ENCODE data around the gene CLGN.

Gene CLGN

DNA sequence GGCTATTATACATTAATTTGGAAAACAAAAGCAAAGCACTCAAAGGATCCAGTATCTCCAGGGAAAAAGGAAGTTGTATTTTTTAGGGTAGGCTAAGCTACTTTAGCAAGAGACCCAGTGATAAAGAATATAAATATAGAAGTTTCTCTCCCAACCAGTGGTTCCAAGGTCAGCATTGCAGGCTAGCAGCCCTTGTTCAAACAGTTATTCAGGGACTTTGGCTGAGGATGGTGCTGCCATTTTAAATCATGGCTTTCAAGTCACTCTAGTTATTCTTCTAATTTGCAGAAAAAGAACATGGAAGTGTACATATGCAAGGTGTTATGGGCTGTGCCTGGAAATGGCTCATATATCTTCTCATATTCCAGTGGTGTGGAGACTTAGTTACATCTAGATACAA lies 44.7 kb downstream of the CLGN start:
- DNase-seq (ENCODE audit: low read depth in 2 of 2): no peak

DNA sequence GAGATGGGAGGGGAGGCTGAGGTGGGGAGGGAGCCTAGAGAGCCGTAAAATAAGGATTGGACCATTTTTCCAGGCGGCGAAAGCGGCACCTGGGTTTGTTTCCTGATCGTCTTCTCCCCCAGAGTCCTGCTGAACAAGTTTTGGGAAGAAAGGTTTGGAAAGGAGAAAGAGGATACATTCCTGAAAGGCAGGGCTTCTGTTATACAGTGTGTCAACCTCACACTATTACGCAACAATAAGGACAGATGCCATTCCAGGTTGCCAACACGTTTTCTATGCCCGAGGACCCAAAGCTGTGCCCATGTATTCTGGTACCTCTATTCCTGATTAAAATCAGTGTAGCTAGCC lies 53.3 kb downstream of the CLGN start:
- no peak for DNase-seq (ENCODE audit: low read depth in 2 of 2)

DNA sequence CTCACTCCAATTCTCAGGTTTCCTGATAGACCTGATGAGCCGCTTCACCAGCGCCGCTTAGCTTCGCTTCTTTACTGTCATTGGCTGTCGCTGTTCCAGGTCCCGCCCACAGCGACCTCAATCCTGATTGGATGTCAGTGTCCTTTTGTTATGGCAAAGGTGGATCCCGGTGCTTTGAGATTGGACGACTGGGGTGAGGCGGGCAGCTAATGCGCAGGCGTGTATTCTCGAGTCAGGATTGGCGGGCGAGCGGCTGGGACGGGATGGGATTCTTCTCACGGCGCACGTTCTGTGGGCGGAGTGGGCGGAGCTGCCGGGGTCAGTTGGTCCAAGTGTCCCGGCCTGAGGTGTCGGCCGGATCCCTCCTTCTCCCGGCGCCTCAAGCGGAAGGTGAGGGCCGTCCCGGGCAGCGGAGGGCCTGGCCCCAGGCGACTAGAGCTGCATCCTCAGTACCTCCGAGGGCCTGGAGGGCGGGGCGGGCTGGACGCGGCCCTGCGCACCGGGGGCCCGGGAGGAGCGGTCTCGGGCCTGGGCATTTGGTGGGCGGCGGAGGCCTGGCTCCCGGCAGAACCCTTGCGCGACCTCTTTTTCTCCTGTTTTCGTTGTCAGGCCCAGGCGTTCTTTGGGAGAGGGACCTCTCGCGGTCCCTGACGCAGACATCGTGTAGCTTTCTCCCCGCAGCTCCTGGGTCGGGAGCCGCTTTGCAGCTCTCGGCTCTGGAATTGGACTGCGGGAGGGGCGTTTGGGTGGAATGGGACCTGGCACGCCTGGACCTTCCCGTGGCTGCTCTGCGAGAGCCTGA lies 53.9 kb downstream of the CLGN start, which contains the start of gene SCOC:
Gene SCOC (plus strand): TSS at position 319 of the 802 bp plus-strand sequence. CDS start 5,525 bp downstream, outside the sequence.
- peak; percentile 91 to 97 for DNase-seq (ENCODE audit: low read depth in 2 of 2)

DNA sequence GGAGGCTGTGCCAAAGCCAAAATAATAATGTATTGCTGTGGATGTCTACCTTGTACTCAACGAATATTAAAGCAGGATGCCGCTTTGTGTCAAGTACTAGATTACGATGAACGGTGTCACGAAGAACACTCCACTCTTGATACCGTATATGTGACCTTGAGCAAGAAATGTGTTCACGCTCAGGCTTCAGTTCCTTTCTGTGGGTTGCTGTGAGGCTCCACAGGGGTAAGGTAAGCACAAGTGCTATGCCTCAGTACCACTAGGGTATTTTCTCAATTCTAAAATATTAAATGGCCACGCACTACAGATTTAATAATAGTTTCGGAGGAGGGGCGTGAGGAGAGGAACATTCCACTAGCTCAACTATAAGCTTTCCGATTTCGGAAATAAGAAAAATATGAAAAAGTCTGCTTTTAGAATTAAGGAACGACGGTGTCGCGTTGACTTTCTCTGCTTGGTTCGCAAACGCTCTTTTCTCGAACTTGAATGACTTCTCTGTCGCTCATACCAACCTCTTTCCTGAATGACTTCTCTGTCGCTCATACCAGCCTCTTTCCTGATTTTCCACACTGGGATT lies 54.6 kb downstream of the CLGN start:
- no peak for DNase-seq (ENCODE audit: low read depth in 2 of 2)

DNA sequence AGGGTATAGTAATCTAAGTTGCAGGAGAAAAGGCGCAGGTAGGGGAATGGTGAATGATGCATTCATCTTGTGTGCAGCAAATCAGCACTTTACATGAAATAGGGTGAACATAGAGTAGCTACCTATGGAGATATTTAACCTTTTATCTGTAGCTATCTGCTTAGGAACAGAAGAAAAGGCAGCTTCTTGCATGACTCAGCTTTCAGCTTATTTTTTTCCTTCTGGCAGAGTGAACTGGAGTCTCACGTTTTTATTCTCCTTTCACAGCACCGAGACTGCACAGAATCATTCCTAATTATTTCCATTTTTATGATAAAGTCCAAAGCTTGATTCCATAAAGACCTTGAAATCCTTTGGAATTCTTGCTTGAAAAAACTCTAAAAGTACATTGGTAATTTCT lies 58.8 kb downstream of the CLGN start:
- no peak for DNase-seq (ENCODE audit: low read depth in 2 of 2)

DNA sequence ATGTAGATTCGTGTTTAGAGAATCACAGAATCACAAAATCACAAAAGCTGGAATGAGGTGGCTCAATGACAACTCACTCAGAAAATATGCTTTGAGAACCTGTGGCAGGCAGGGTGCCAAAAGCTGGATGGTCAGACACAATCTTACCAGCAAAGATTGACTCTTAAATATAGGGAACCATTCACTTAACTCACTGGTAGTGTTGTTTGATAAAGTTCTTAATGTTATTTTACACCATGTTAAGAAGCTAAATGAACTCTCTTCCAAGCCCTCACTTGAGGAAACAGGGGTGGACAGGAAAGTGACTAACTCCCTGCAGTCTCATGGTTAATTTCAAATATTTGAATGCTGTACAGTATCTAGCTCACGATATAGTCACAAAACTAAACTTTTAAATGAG lies 59.7 kb downstream of the CLGN start:
- DNase-seq (ENCODE audit: low read depth in 2 of 2): no peak

DNA sequence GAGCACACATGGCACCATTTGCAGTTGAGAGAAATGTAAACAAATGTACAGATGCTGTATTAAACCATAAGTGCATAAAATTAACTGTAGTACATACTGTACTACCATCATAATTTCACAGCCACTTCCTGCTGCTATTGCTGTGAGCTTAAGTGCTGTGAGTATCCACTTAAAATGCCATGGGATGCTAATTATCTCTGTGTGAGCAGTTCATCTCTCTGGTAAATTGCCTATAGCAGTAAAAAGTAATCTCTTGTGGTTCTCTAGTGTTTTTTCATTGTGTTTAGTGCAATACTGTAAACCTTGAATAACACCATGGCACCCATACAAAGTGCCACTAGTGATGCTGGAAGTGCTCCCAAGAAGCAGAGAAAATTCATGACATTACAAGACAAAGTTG lies 63.9 kb downstream of the CLGN start:
- no peak for DNase-seq (ENCODE audit: low read depth in 2 of 2)

DNA sequence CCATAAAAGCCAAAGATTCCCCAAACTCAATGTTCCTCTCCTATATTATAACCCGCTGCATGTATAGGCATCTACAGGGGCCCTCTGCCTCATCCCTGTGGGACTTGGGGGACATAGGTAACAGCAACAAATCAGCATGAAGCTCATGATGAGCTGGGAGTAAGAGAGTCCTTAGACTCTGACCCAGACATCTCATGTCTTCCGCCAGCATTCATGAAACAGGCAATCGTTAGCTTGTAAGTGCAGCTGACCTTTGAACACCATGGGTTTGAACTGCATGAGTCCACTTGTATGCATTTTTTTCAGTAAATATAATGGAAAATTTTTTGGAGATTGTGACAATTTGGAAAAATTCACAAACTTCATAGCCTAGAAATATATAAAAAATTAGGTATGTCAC lies 64.4 kb downstream of the CLGN start:
- no peak for DNase-seq (ENCODE audit: low read depth in 2 of 2)

DNA sequence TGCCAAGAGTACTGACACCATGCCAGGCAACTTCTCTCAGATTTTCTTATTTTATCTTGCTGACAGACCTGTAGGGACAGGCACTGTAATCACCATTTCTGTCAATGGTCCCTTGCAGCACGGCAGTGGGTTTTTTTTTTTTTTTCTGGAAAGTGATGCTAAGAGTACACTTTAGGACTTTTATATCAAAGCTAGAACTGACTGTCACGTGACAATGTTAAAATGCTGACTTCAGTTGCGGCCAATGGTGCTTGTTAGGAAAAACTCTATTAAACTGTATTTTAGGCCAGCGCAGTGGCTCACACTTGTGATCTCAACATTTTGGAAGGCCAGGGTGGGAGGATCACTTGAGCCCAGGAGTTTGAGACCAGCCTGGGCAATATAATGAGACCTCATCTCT lies 66.3 kb downstream of the CLGN start:
- DNase-seq (ENCODE audit: low read depth in 2 of 2): no peak

DNA sequence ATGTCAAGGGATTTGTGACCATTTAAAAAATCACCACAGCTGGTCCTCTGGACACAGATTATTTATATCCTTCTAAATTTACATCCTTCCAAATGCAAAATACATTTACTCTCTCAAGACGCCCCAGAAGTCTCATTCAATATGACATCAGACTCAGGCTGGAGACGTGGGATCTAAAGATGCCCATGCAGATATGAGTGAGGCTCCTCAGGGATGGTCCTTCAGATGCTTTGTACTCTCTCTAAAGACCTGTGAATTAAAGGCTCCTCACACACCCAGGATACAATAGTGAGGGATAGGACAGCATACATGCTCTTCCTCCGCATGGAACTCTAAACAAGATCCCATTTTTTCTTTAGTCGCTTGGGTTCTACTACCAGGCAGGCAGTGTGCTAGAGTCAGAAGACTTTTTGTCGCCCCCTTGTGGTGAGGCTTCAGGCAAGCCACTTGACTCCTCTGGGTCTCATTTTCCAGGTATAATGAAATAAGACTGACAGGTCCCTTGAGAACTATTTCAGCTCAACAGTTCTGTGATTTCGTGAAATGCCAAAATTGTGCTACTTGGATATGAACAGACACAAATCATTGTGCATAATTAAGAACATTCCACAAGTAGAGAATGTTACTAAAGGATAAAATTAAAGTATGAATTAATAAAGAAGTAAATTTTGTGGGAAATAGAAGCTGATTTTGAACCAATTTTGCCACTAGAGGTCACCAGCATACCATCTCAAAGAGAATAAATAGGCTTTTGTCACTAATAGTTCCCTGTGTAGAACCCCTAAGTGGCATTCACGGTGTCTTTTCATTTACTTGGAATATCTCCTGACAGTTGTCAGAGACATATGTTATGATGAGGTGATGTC lies 67.7 kb downstream of the CLGN start:
- peak; percentile 16 to 64 for DNase-seq (ENCODE audit: low read depth in 2 of 2)

DNA sequence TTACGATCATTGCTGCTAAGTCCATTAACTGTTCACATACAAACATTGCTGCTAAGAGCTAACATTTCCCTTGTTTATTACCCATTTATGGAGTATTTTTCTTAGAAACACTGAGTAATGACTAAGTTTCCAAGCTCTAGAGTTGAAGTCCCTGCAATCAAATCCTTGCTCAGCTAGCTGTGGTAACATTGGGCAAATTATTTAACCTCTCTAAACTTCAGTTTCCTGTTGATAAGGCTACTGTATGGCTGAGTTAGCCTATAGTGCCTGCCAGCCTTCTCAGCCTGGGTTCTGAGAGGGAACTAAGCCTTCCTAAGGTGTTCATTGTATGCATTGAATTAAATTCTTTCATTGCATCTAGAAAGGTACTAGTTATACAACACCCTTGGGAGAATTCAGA lies 69.2 kb downstream of the CLGN start:
- DNase-seq (ENCODE audit: low read depth in 2 of 2): no peak

DNA sequence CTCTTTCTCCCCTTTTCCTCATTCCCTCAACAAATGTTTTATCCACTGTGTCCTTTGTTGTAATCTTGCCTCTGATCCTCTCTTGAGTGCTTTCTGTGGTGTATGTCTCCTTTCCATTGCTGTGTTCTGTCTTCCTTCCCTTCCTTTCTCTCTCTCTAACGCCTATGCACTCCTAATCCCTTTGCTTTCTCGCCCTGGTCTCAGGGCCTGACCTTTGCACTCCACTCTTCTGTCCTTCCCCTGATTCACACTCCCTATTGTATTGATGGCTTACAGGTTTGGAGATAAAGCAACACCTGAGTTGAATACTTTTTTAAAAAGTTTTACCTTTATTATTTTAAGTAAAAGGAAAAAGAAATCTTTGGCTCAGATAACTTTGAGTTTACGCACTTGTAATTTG lies 69.6 kb downstream of the CLGN start:
- no peak for DNase-seq (ENCODE audit: low read depth in 2 of 2)

DNA sequence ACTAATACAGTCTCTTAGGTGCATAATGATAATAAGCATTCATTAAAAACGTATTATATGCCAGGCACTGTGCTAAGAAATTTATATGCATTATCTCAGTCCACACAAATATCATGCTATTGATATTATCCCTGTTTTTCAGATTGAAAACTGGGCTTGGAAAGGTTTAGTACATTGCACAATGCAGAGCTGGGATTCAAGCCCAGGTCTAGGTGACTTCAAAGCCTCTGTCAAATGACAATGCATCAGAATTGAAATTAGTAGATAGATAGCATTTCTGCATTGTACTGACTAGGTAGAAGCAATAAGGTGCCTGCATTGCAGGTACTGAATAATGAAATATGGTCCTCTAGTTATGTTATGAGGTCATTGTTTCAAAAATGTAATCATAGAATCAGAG lies 72.2 kb downstream of the CLGN start:
- no peak for DNase-seq (ENCODE audit: low read depth in 2 of 2)

DNA sequence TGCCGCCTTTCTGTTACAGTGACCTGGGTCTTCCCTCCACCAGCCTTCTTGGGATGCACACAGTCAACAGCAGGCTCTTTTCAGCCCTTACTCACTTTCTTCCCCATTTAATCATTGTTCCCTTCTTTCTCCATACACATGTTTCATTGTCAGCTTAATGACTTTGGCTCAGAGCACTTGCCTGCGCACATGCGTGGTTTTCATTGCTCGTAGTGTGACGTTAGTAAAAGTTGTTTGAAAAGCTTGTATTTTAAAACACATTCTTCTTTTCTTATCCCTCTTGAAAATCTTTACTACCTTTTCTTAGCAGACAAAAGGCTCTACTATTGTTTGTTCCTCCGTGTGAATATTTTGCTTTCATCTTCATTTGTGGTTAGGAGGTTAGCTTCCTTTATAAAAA lies 73.7 kb downstream of the CLGN start:
- no peak for DNase-seq (ENCODE audit: low read depth in 2 of 2)

DNA sequence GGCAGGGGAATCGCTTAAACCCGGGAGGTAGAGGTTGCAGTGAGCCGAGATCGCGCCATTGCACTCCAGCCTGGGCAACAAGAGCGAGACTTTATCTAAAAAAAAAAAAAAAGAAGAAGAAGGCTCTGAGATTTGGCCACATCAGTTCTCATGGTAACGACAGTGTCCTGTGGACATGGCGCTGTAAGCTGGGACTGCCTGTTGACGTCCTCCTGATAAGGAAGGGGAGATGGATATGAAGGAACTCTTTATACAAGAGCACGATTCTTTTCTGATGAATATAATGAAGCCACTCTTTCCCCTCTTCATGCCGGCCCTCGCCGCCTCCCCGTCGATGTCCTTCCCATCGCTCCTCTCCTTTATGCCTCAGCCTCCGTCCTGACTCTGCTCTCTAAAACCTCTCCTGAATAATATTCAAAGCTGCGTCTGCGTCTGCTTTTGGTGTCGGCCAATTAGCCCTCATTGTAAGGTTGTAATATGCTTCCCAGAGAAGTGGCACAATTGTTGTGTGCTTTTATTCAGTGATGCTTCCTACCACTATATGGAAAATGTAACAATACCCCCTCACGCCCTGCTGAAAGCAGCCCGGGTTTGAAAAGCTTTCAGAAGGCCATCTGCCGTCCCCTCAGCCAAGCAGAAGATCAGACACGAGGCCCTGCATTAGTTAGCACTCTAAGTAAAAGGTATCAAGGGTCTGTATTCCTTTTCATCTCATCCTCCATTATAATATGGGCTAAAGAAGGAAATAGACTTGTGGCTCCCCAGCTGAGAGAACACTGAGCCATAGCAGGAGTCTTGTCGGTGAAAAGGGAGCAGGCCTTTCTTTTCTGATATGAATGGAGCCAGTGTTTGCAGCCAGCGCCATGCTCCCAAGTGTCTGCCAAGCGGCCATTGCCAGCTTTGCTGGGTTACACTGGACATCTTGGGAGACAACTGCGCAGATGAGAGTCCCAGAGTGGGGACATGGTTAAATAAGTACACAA lies 76.1 kb downstream of the CLGN start:
- DNase-seq (ENCODE audit: low read depth in 2 of 2): no peak

DNA sequence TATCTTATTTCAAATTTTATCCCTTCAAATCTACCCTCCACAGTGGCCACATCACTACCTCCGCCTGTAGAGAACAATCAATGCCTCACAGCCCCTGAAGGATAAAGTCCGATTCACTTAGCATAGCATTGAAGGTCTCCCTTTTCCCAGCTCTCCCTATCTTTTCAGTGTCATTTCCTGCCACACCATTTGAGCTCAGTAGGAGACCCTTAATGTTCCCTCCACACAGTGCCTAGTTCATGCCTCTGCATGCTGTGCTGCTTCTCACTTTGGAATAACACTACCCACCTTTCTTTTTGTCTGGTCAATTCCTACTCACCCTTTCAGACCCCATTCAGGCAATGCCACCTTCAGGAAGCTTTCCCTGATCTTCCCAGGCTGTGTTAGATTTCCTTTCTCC lies 77.6 kb downstream of the CLGN start:
- DNase-seq (ENCODE audit: low read depth in 2 of 2): no peak

DNA sequence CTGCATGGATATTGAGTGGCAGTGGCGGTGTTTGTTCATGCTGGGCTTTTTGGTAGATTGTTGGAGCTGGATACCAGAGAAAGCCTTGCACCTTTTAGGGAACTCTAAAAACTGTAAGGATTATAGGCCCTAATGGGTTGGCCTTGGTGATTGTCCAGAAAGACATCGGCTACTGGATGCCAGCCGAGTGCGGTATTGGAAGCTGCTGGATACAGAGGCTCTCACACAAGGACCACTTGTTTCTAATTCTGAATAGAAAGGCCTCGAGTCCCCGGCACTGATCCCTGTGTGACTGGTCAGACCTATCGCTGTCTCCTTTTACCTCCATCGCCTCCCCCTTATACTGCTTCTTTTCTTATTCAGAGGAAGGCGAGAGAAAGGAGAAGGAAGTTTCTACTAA lies 81.3 kb downstream of the CLGN start:
- no peak for DNase-seq (ENCODE audit: low read depth in 2 of 2)

DNA sequence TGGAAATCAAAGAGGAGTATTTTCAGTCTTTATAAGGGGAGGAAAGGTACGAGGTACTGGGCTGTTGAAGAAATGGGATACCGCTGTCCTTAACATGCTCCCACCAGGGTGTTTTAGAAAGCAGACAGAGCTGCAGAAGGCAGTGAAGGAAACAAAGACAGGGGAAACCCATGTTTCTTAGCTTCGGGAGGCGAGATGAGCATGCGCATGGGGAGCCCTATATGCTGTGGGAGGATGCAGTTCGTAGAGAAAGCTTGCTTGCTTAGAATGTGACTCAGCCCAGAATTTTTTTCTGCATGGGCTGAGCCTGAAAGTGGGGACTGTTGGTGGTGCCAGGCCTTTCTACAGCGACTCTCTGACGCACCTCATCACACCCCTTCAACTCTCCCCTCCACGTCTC lies 82.8 kb downstream of the CLGN start:
- no peak for DNase-seq (ENCODE audit: low read depth in 2 of 2)

DNA sequence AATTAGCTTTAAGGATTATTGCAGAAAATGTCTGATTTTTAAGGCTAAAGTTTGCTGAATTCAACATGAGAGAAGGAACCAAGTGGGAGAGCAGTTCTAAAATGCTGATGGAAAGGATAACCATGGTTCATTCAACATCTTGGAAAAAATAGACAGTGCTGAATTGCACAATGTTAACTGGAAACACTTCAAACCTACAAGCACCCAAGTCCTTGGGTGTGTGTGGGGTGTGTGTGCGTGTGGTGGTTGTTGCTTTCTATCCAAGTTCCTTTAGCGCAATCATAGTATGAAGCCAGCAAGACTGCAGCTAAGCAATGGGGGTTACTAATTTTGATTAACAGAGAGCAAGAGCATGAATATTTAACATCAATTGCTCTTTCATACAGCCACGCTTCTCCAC lies 83.3 kb downstream of the CLGN start:
- no peak for DNase-seq (ENCODE audit: low read depth in 2 of 2)

DNA sequence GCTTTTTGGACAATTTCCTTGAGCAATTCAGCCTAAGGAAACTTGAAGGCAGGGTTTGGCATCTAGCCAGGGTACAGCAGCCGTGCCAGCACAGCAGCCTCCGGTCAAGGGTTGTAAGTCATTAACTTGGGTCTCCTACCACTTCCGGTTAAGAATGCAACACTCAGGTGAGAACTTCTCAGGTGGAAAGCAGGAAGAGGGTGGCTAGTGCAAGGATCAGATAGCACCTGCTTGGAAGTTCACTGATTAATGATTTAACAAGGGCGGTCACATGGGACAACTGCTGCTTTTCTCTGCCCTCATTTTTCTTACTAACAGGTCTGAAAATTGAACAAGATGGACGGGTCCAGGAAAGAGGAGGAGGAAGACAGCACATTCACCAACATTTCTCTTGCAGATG lies 84.1 kb downstream of the CLGN start:
- DNase-seq (ENCODE audit: low read depth in 2 of 2): no peak

DNA sequence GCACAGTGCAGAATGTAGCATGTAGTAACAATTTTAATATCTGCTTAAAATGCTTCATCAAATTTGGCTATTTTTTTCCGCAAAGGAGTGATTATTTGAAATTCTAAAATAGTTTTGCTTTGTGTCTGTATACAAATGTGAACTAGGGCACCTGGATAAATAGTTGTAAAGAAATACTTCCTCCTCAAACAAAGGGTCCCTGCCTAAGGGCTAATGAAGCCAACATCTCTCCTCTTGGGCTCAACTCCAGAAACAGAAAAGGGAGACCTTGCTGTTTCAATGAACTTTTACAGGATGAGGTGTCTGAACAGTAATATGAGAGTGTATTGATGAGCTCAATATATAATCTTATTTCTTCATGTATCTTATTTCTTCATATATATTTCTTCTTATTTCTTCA lies 84.8 kb downstream of the CLGN start:
- no peak for DNase-seq (ENCODE audit: low read depth in 2 of 2)
